Naive thymus-derived CD4-positive, alpha-beta T cell (primary cell): ENCODE results near the gene HSPBAP1. TPM values are rescaled to one million over a fixed set of nuclear protein-coding genes. Genes with fewer than 3 reads are reported as not detected.
A peak's percentile ranks its signal among the peaks of the same experiment; 100 is the strongest.

Experiments
- ATAC-seq: fragments of 150-1000 bp; cut with Tn5 transposase; 2 replicates; pipeline ENCODE4 v1.10.0; 2021; ENCODE audit warnings: mild to moderate bottlenecking, moderate library complexity
- CTCF ChIA-PET: fragments of 350-600 bp; sonication (Branson Sonifier 250); formaldehyde crosslinking; loops from one replicate; lab custom pipeline; 2021; ENCODE audit warnings: antibody characterized with exemption; lab: Charles Lee
- POLR2A ChIA-PET: fragments of 350-600 bp; sonication (Branson Sonifier 250); formaldehyde crosslinking; loops from one replicate; lab custom pipeline; 2021; ENCODE audit warnings: antibody characterized with exemption, inconsistent platforms; lab: Charles Lee
- DNase-seq, 9 donors: peaks; one replicate each; pipeline versions ENCODE4 v3.0.0 to v3.0.0-alpha.2; 2020 to 2022; ENCODE audit warnings: mixed read lengths in 1 of 9
- H3K27ac ChIP-seq: one replicate; pipeline ENCODE4 v1.7.0; 2013; ENCODE audit warnings: mild to moderate bottlenecking, low read depth, low read length, moderate library complexity
- H3K27me3 ChIP-seq, 2 donors: one replicate each; pipeline ENCODE4 v1.7.0; 2013; ENCODE audit warnings: low read length in 2 of 2, mild to moderate bottlenecking in 2 of 2, moderate library complexity in 2 of 2; ENCODE audit not compliant: control insufficient read depth in 2 of 2, insufficient read depth in 2 of 2
- H3K36me3 ChIP-seq, 3 experiments: 1 replicate in 2 of 3; 2 replicates in 1 of 3; pipeline ENCODE4 v1.7.0; 2013; ENCODE audit warnings: low read length in 3 of 3, mild to moderate bottlenecking in 3 of 3, moderate library complexity in 1 of 3; ENCODE audit not compliant: insufficient read depth in 3 of 3, control insufficient read depth in 2 of 3
- H3K4me1 ChIP-seq, 2 donors: one replicate each; pipeline ENCODE4 v1.7.0; 2013; ENCODE audit warnings: low read length in 2 of 2, mild to moderate bottlenecking in 2 of 2, moderate library complexity in 1 of 2; ENCODE audit not compliant: control insufficient read depth in 2 of 2, insufficient read depth in 2 of 2
- H3K4me3 ChIP-seq: 2 replicates; pipeline ENCODE4 v1.7.0; 2013; ENCODE audit warnings: mild to moderate bottlenecking, low read length
- H3K9me3 ChIP-seq, 3 experiments: 1 replicate in 2 of 3; 2 replicates in 1 of 3; pipeline ENCODE4 v1.7.0; 2013; ENCODE audit warnings: low read length in 3 of 3; ENCODE audit not compliant: control insufficient read depth in 2 of 3
- H3K27ac Mint-ChIP-seq, 9 donors: one replicate each; pipeline ENCODE4 v1.8.0; 2020 to 2022; ENCODE audit warnings: mixed read lengths in 9 of 9, mild to moderate bottlenecking in 8 of 9, moderate library complexity in 5 of 9, inconsistent platforms in 2 of 9
- H3K27me3 Mint-ChIP-seq, 5 donors: one replicate each; pipeline ENCODE4 v1.8.0; 2021 to 2022; ENCODE audit warnings: mixed read lengths in 5 of 5, mild to moderate bottlenecking in 1 of 5
- H3K36me3 Mint-ChIP-seq, 5 donors: one replicate each; pipeline ENCODE4 v1.8.0; 2020 to 2022; ENCODE audit warnings: mixed read lengths in 5 of 5, mild to moderate bottlenecking in 3 of 5, inconsistent platforms in 1 of 5
- H3K4me1 Mint-ChIP-seq, 7 donors: one replicate each; pipeline ENCODE4 v1.8.0; 2020 to 2022; ENCODE audit warnings: mixed read lengths in 7 of 7, mild to moderate bottlenecking in 3 of 7, inconsistent platforms in 1 of 7
- H3K4me3 Mint-ChIP-seq, 10 donors: one replicate each; pipeline ENCODE4 v1.8.0; 2020 to 2022; ENCODE audit warnings: mild to moderate bottlenecking in 10 of 10, mixed read lengths in 10 of 10, moderate library complexity in 6 of 10, inconsistent platforms in 2 of 10
- H3K9me3 Mint-ChIP-seq, 11 donors: one replicate each; pipeline ENCODE4 v1.8.0; 2020 to 2022; ENCODE audit warnings: mixed read lengths in 11 of 11, mild to moderate bottlenecking in 4 of 11, inconsistent platforms in 1 of 11, moderate library complexity in 1 of 11
- intact Hi-C, 2 donors: fragments of 100-400 bp; cut with micrococcal nuclease; formaldehyde crosslinking; loops; one replicate each; pipeline ENCODE4 v1.15.1; 2023
- polyA plus RNA-seq, 2 donors: library from polyadenylated mRNA; unstranded; fragments of 300-500 nt; fragmentation: Illumina TruSeq; gene quantifications; one replicate each; pipeline ENCODE4 v1.2.3, GENCODE V29; 2021
- total RNA-seq, 6 experiments: library from RNA in 5 of 6; stranded (reverse) in 5 of 6; gene quantifications; 1 replicate in 5 of 6; 2 replicates in 1 of 6; pipeline ENCODE4 v1.2.3 and lab custom pipeline; 2021 to 2026

The HSPBAP1 gene
- total and polyA plus RNA-seq, 7 experiments from 2014 or later = 7.1 to 31.5 (median 21.7) TPM

DNA sequence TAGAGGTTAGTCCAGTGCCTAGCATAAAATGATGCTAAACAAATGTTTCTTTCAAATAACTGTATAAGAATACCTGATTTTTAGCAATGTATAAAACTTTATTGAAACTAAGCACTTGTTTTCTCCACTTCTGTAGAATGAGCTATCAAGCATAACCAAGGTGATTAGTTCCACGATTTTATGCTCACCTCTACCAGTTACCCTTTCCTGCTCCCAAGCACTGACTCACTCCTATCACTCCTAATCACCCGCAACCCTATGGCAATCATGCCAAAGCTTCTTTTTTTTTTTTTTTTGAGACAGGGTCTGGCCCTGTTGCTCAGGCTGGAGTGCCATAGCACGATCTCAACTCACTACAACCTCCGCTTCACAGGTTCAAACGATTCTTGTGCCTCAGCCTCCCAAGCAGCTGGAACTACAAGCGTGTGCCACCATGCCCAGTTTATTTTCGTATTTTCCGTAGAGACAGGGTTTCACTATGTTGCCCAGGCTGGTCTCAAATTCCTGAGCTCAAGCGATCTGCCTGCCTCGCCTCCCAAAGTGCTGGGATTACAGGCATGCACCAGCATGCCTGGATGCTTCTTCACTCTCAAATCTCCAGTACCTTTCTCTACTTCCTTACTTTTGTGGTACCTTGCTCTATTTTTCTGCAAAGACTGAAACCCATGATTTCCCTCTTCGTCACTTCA, 3.9 kb downstream of the HSPBAP1 start:
- Histone ChIP-seq H3K27ac (no peak overlapping the region), H3K27me3 (no peaks in the 10 kb centered on the region), H3K4me3 (no peak overlapping the region), H3K4me1 (peaks cover 11 to 21% of the 10 kb centered on the region in 2 donors), H3K9me3 (no peaks in the 10 kb centered on the region), H3K36me3 (peaks cover 0 to 8% (median 0%) of the 10 kb centered on the region in 3 experiments)
- DNase-seq (no peak), ATAC-seq (no peak)
- Mint-ChIP-seq H3K27ac (peak overlapping the region in 1 of 9 donors; percentile 46), H3K9me3 (no peaks in the 10 kb centered on the region), H3K27me3 (no peaks in the 10 kb centered on the region), H3K36me3 (peaks cover 2 to 11% (median 5%) of the 10 kb centered on the region in 5 donors), H3K4me3 (no peak overlapping the region), H3K4me1 (peaks cover 8 to 35% (median 14%) of the 10 kb centered on the region in 7 donors)
- intact Hi-C loops = loop anchor here (5.0 to 10.0 kb wide), 5 partner anchors 227 to 1242 kb away; partner anchors contain the start of genes DTX3L (in 1 of the 2), EAF2 (in 1 of the 2), HCLS1 (in 1 of the 2) and IQCB1 (in 1 of the 2)
- POLR2A ChIA-PET = interaction anchor here (0.6 to 1.1 kb wide), 2 partner anchors 16 to 1124 kb away, joined by 3 read pairs; no protein-coding TSS in a partner anchor
- CTCF ChIA-PET = no interaction called here

- H3K27ac ChIP-seq = no peak overlapping the region
- no peaks in the 10 kb centered on the region for H3K9me3 ChIP-seq
- CTCF ChIA-PET = no interaction called here
- Mint-ChIP-seq H3K27me3 (no peaks in the 10 kb centered on the region), H3K27ac (peak overlapping the region in 4 of 9 donors; percentile 27 to 87 (median 63)), H3K36me3 (peaks cover 2 to 22% (median 12%) of the 10 kb centered on the region in 5 donors), H3K4me3 (no peak overlapping the region), H3K4me1 (peaks cover 7 to 42% (median 16%) of the 10 kb centered on the region in 7 donors), H3K9me3 (no peaks in the 10 kb centered on the region)
- no peak overlapping the region for H3K4me3 ChIP-seq
- DNase-seq (no peak), ATAC-seq (peak; percentile 32)
- H3K27me3 ChIP-seq = no peaks in the 10 kb centered on the region
- POLR2A ChIA-PET = no interaction called here
- intact Hi-C loops = no loop called here
- peaks cover 0 to 8% (median 0%) of the 10 kb centered on the region in 3 experiments for H3K36me3 ChIP-seq
- H3K4me1 ChIP-seq = peaks cover 5 to 18% of the 10 kb centered on the region in 2 donors
Measured at GRCh38 chr3:122787872-122788271, 5.8 kb downstream of the HSPBAP1 start.

- peak overlapping the region in 3 of 9 donors; percentile 10 to 71 (median 25) for H3K27ac Mint-ChIP-seq
- DNase-seq = no peak
Measured at GRCh38 chr3:122786066-122786465, 7.6 kb downstream of the HSPBAP1 start.

GRCh38 chr3:122785231-122785630, 8.4 kb downstream of the HSPBAP1 start:
- Mint-ChIP-seq H3K4me3 (no peak overlapping the region), H3K4me1 (peaks cover 7 to 46% (median 16%) of the 10 kb centered on the region in 7 donors), H3K27ac (peak overlapping the region in 6 of 9 donors; percentile 10 to 69 (median 43)), H3K9me3 (peaks cover 0 to 2% (median 0%) of the 10 kb centered on the region in 11 donors), H3K27me3 (no peaks in the 10 kb centered on the region), H3K36me3 (peaks cover 3 to 29% (median 17%) of the 10 kb centered on the region in 5 donors)
- ChIA-PET POLR2A (interaction anchor here (0.6 to 2.2 kb wide), 4 partner anchors 8 to 98 kb away, joined by 3 to 8 read pairs (median 4); partner anchors contain the start of gene HSPBAP1), CTCF (no interaction called here)
- H3K27me3 ChIP-seq = no peaks in the 10 kb centered on the region
- no peaks in the 10 kb centered on the region for H3K9me3 ChIP-seq
- H3K27ac ChIP-seq = no peak overlapping the region
- peaks cover 0 to 8% of the 10 kb centered on the region in 2 donors for H3K4me1 ChIP-seq
- ATAC-seq (no peak), DNase-seq (no peak)
- no peak overlapping the region for H3K4me3 ChIP-seq
- peaks cover 0 to 8% (median 0%) of the 10 kb centered on the region in 3 experiments for H3K36me3 ChIP-seq
- intact Hi-C loops = no loop called here

More at GRCh38 chr3:122786066-122786465, 7.6 kb downstream of the HSPBAP1 start:
- Histone ChIP-seq H3K4me1 (peaks cover 0 to 8% of the 10 kb centered on the region in 2 donors), H3K9me3 (no peaks in the 10 kb centered on the region), H3K36me3 (peaks cover 0 to 8% (median 0%) of the 10 kb centered on the region in 3 experiments), H3K4me3 (no peak overlapping the region), H3K27ac (no peak overlapping the region), H3K27me3 (no peaks in the 10 kb centered on the region)
- Mint-ChIP-seq H3K27me3 (no peaks in the 10 kb centered on the region), H3K4me1 (peaks cover 7 to 46% (median 16%) of the 10 kb centered on the region in 7 donors), H3K36me3 (peaks cover 3 to 29% (median 17%) of the 10 kb centered on the region in 5 donors), H3K4me3 (no peak overlapping the region), H3K9me3 (peaks cover 0 to 2% (median 0%) of the 10 kb centered on the region in 11 donors)
- CTCF ChIA-PET = no interaction called here
- no peak for ATAC-seq
- POLR2A ChIA-PET = interaction anchor here (1.1 to 1.6 kb wide), 2 partner anchors 11 to 98 kb away, joined by 3 read pairs; no protein-coding TSS in a partner anchor
- intact Hi-C loops = no loop called here

GRCh38 chr3:122784436-122784835, 9.2 kb downstream of the HSPBAP1 start:
- H3K27ac ChIP-seq = no peak overlapping the region
- peaks cover 5 to 46% (median 16%) of the 10 kb centered on the region in 7 donors for H3K4me1 Mint-ChIP-seq
- DNase-seq = no peak
- peaks cover 3 to 29% (median 17%) of the 10 kb centered on the region in 5 donors for H3K36me3 Mint-ChIP-seq
- H3K27me3 ChIP-seq = no peaks in the 10 kb centered on the region
- H3K27ac Mint-ChIP-seq = peak overlapping the region in 1 of 9 donors; percentile 34
- ATAC-seq = no peak
- CTCF ChIA-PET = no interaction called here
- intact Hi-C loops = no loop called here
- H3K27me3 Mint-ChIP-seq = no peaks in the 10 kb centered on the region
- no peak overlapping the region for H3K4me3 Mint-ChIP-seq
- H3K36me3 ChIP-seq = peaks cover 0 to 8% (median 0%) of the 10 kb centered on the region in 3 experiments
- H3K9me3 ChIP-seq = no peaks in the 10 kb centered on the region
- H3K4me3 ChIP-seq = no peak overlapping the region
- peaks cover 0 to 2% (median 0%) of the 10 kb centered on the region in 11 donors for H3K9me3 Mint-ChIP-seq
- H3K4me1 ChIP-seq = peaks cover 0 to under 1% of the 10 kb centered on the region in 2 donors
- POLR2A ChIA-PET = interaction anchor here (1.2 to 2.2 kb wide), 2 partner anchors 8 to 9 kb away, joined by 5 to 8 read pairs; partner anchors contain the start of gene HSPBAP1

DNA sequence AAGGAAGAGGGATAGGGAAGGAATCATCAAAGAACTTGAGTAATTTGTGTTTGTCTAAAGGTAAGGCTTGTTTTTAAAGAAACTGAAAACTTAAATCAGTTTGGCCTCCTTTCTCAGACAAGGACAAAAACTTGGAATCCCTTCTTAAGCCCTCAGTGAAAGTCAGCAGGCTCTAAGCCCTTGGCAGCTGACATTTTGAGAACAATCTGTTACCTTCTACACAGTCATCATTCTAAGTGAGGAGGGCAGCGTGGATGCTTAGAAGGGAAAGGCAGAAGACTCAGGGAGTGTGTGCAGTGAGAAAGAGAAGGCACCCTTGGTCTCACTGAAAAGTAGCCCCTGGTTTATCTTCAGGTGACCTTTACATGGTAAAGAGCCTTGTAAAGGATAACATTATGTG, 10.8 kb downstream of the HSPBAP1 start:
- Mint-ChIP-seq H3K9me3 (peaks cover 0 to 2% (median 0%) of the 10 kb centered on the region in 11 donors), H3K36me3 (peaks cover 3 to 29% (median 17%) of the 10 kb centered on the region in 5 donors), H3K4me3 (no peak overlapping the region), H3K27me3 (no peaks in the 10 kb centered on the region), H3K27ac (peak overlapping the region in 1 of 9 donors; percentile 10), H3K4me1 (peaks cover 0 to 32% (median 16%) of the 10 kb centered on the region in 7 donors)
- Histone ChIP-seq H3K27ac (no peak overlapping the region), H3K27me3 (no peaks in the 10 kb centered on the region), H3K4me3 (no peak overlapping the region), H3K36me3 (peaks cover 0 to 8% (median 0%) of the 10 kb centered on the region in 3 experiments), H3K9me3 (no peaks in the 10 kb centered on the region), H3K4me1 (no peaks in the 10 kb centered on the region)
- ChIA-PET POLR2A (interaction anchor here (2.2 kb wide), 1 partner anchor 11 kb away, joined by 8 read pairs; the partner anchor contains the start of gene HSPBAP1), CTCF (no interaction called here)
- DNase-seq = no peak
- no peak for ATAC-seq
- intact Hi-C loops = no loop called here
